ENCODE data around the gene CACNA1E. TPM values are rescaled to one million over a fixed set of nuclear protein-coding genes. Genes with fewer than 3 reads are reported as not detected.

CACNA1E gene
- total RNA-seq, 1 experiment from 2014 or later, result 0.46 TPM

- Histone ChIP-seq H3K27ac (ENCODE audit: insufficient read length, low read depth, low read length) (no peak overlapping the region), H2BK15ac (ENCODE audit: low read depth, low read length) (no peak overlapping the region), H3K9ac (ENCODE audit: extremely low read depth, insufficient read length, low read length) (no peak overlapping the region), H3K14ac (ENCODE audit: insufficient read depth, low read length) (no peak overlapping the region), H3K18ac (ENCODE audit: insufficient read length, low read depth, low read length) (no peak overlapping the region), H3K79me2 (ENCODE audit: insufficient read depth, low read length) (no peaks in the 10 kb centered on the region), H4K8ac (replicated peaks; ENCODE audit: insufficient read length, low read depth, low read length) (no peak overlapping the region), H3K4ac (ENCODE audit: low read depth, low read length) (no peak overlapping the region), H3K4me2 (ENCODE audit: insufficient read depth, insufficient read length, low read length) (no peak overlapping the region), H3K23me2 (ENCODE audit: insufficient read length, low read depth, low read length, poor library complexity, severe bottlenecking) (no peaks in the 10 kb centered on the region), H3K79me1 (ENCODE audit: insufficient read depth, low read depth, low read length, poor library complexity, severe bottlenecking) (no peaks in the 10 kb centered on the region), H2BK12ac (ENCODE audit: insufficient read length, low read depth, low read length) (no peak overlapping the region), H2BK120ac (ENCODE audit: low read depth, low read length, poor library complexity, severe bottlenecking) (no peak overlapping the region), H2AFZ (ENCODE audit: low read length) (no peak overlapping the region), H2BK20ac (ENCODE audit: low read depth, low read length, poor library complexity, severe bottlenecking) (no peak overlapping the region), H3K23ac (ENCODE audit: insufficient read length, low read depth, low read length) (no peak overlapping the region), H2BK5ac (ENCODE audit: insufficient read length, low read length) (no peak overlapping the region), H3T11ph (ENCODE audit: low read length) (no peak overlapping the region), H2AK5ac (ENCODE audit: insufficient read length, low read length) (no peak overlapping the region), H3K4me1 (ENCODE audit: insufficient read depth, low read length) (no peaks in the 10 kb centered on the region), H3K27me3 (ENCODE audit: insufficient read depth, low read length) (no peaks in the 10 kb centered on the region), H3K9me3 (ENCODE audit: control insufficient read depth, low read depth, low read length) (no peaks in the 10 kb centered on the region), H4K91ac (ENCODE audit: insufficient read length, low read depth, low read length) (no peak overlapping the region), H4K5ac (ENCODE audit: insufficient read length, low read depth, low read length) (no peak overlapping the region), H3K56ac (ENCODE audit: insufficient read length, low read depth, low read length) (no peak overlapping the region), H4K20me1 (ENCODE audit: control insufficient read depth, insufficient read depth, insufficient read length) (no peaks in the 10 kb centered on the region)
- H3K4me1 Mint-ChIP-seq, result peaks cover 3 to 4% of the 10 kb centered on the region in 2 experiments; a peak in 2 of 4 replicates
- H3K36me3 Mint-ChIP-seq (ENCODE audit: insufficient read depth in 1 of 3, low read depth in 3 of 3), result no peaks in the 10 kb centered on the region
- no peak for TF ChIP-seq CTCF (conservative IDR thresholded peaks at IDR 0.05)
- no CpG with 5 or more reads among the region's 1 CpG for WGBS (ENCODE audit: extremely low coverage, insufficient read length, low lambda C conversion rate)
- H3K4me3 Mint-ChIP-seq, result no peak overlapping the region
- DNase-seq, result no peak
- no peak overlapping the region for H3K27ac Mint-ChIP-seq
- H3K27me3 Mint-ChIP-seq (ENCODE audit: low read depth), result peaks cover 4% of the 10 kb centered on the region; the same call in 1 of the 2 replicates
- H3K9me3 Mint-ChIP-seq, result no peaks in the 10 kb centered on the region
These were observed 218.6 kb downstream of the CACNA1E start for GRCh38 chr1:181701891-181702290.
